Posterior cingulate gyrus (tissue), 11 donors: ENCODE data around the gene PLA2G4E.

ENCODE experiments used
- DNase-seq, 10 donors: peaks; one replicate each; pipeline versions ENCODE4 v3.0.0 to v3.0.0-alpha.2; 2020 to 2021; ENCODE audit warnings: mixed read lengths in 3 of 10
- intact Hi-C: fragments of 100-400 bp; cut with DNase I; formaldehyde crosslinking; loops from one replicate; pipeline ENCODE4 v1.15.1; 2023

Gene PLA2G4E, protein sequence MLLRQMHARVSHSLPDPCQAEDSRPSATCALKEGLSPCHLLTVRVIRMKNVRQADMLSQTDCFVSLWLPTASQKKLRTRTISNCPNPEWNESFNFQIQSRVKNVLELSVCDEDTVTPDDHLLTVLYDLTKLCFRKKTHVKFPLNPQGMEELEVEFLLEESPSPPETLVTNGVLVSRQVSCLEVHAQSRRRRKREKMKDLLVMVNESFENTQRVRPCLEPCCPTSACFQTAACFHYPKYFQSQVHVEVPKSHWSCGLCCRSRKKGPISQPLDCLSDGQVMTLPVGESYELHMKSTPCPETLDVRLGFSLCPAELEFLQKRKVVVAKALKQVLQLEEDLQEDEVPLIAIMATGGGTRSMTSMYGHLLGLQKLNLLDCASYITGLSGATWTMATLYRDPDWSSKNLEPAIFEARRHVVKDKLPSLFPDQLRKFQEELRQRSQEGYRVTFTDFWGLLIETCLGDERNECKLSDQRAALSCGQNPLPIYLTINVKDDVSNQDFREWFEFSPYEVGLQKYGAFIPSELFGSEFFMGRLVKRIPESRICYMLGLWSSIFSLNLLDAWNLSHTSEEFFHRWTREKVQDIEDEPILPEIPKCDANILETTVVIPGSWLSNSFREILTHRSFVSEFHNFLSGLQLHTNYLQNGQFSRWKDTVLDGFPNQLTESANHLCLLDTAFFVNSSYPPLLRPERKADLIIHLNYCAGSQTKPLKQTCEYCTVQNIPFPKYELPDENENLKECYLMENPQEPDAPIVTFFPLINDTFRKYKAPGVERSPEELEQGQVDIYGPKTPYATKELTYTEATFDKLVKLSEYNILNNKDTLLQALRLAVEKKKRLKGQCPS

DNA sequence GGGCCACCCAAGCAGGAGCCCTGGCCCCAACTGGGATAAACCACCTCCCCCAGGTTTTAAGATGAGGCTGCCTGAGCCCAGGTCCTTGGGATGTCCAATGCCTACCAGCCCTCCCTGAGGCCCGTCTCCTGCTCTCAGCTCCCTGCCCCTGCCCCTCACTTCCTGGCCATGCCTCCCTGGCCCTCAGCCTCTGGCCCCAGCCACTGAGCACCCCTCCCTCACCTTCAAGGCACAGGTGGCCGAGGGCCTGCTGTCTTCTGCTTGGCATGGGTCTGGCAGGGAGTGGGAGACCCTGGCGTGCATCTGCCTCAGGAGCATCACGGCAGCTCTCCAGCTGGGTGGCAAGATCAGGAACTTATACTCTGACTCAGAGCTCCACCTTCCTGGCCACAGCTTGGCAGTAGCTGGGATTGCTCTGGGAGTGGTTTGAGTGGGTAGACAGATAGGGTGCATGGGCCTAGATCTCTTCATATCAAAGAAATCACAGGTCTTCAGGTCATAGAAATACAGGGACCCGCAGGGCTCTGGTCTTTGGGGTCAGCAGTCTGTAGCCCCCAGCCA, at the start of gene PLA2G4E:
TSS of gene PLA2G4E (minus strand) at position 330 of the 561 bp plus-strand sequence. CDS start at position 318, 12 bp downstream.
- no peak for DNase-seq
- intact Hi-C loops = no loop called here

DNA sequence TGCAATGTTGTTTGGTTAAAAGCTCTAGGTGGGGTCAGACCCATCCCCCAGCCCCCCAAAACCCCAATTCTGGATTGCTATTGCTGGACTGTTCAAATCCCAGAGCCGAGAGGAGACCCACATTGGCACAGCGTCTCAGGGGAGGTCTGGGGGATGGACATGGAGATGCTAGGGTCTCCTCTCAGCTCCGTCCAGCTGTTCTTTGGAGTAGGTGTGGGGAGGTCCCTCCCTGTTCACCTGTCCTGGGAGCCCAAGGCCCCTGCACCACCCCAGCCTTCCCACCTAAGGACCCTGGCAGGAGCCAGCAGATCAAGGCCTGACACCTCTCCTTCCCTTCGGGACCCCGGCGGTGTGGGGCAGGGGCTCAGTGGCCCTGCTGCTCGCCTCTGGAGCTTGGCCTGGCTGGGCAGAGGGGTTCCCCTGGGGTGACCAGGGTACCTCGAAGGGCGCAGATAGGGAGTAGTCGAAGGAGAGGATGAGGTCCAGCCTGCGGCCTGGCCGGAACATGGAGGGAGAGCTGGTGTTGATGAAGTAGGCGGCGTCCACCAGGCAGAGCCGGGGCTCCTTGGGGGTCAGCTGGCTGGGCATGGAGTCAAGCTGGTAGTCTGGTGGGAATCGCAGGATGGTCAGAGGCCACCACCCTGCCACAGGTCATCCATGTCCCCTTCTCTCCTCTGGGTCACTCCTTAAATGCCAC, 49.6 kb upstream of the PLA2G4E start:
- intact Hi-C loops = no loop called here
- no peak for DNase-seq

DNA sequence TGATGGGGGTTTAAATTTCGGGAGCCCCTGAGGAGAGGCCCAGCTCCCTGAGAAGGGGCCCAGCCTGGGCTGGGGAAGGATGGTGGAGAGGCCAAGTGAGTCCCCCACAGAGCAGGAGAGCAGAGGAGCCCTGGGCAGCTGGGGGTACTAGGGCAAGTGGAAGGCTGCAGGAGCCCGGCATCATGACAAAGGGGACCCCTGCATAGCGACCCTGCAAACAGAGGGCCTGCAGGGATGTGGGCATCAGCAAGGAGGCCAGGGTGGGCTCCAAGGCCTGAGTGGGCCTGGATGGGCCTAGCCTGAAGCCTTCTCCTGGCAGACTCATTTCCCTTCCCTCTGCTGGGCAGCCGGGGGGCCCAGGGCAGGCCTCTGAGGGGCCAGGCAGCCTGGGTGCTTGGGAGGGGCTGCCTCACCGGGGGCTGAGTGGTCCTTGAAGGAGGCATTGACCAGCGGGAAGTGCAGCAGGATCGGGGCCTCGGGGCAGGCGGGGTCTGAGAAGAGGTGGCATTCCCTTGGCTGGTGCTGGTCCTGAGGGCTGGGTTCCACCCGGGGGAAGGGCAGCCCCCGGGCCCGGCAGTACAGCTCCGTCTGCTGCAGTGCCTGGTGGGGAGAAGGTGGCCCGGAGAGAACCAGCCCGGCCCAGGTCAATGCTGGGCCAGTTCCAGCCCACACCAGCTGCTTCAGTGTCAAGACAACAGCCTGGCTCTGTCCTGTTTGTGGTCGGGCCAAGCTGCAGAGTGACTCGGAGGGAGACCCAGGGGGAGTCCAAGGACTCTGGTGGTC, 48.8 kb upstream of the PLA2G4E start:
- intact Hi-C loops = loop anchor here (10.0 kb wide), 1 partner anchor 405 kb away; no protein-coding TSS in a partner anchor
- peak in 1 of 10 donors; percentile 74 for DNase-seq

DNA sequence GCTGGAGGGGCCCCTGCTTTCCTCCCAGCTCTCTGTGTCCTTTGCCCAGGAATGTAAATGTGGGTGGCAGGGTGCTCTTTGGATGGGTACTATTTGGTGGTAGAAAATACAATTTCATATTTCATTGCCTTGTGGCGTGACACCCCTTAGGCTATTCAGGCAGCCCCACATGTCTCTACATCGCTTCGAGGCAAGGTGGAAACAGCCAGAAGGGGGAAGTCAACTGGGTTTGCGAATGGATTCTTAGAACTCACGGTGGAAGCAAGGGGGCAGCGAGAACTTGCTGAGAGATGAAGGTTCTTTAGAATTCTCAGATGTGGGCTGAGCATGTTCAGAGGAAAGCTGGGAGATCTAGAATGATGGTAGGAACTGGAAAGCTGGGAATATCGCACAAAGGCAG, 48.2 kb upstream of the PLA2G4E start:
- intact Hi-C loops = loop anchor here (10.0 kb wide), 1 partner anchor 406 kb away; no protein-coding TSS in a partner anchor
- DNase-seq = no peak

DNA sequence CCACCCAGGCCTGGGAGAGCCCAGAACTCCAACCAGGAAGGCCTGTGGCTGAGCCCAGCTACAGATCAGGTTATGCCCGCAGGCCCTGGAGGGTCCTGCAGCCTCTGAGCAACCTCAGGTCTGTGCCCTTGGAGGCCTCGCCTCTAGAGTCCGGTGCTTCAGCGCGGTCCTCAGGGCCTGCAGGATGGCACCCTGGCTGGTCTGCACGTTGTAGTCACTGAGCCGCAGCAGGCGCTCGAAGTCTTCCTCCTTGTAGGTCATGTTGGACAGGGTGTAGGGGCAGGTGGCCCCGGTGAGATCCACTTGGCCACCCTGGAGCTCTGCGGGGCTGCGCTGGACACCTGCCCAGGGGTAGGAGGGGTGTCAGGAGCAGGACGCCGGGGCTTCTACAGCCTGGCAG, 47.8 kb upstream of the PLA2G4E start:
- DNase-seq = no peak
- intact Hi-C loops = loop anchor here (10.0 kb wide), 1 partner anchor 406 kb away; no protein-coding TSS in a partner anchor

DNA sequence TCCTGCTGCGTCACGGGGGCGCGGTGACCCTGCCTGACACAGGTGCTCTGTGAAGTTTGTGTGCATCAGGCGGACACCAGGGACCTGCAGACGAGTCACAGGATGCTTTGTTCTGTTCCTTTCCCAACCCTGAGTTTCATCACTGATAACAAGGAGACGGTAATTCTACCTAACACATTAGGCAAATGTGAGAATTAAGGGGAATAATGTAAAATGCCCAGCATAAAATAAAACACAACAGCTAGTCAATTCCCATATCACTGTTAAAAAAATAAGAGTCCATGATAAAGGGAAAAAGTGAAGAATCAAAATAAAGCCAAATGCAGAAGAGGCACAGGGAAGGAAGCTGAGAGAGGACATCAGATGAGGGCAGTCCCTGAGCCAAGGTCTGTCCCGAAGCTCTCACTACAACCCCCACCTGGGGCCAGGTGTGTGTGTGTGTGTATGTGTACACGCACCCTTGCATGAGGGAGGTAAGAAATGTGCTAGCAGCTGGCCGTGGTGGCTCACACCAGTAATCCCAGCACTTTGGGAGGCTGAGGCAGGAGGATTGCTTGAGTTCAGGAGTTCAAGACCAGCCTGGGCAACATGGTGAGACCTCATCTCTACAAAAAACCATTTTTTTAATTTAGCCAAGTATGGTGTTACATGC, 46.0 kb upstream of the PLA2G4E start:
- DNase-seq = peak in 1 of 10 donors; percentile 73
- intact Hi-C loops = loop anchor here (1.0 to 10.0 kb wide), 2 partner anchors 70 to 408 kb away; no protein-coding TSS in a partner anchor

DNA sequence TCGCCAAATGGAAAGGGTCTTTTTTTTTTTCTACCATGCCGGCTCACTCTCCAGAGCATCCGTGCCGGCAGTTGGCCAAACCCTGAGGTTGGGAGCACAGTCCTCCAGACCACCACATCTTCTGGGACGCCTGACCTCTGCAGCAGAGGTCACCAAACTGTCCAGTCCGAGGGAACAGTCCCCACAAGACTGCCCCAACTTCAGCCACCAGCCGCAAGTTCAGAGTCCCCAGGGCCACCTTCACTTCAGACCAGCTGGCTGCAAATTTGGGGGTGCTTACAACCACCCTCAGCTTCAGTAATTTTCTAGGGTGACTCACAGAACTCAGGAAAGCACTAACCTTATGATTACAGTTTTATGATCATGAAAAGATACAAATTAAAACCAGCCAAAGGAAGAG, 44.6 kb upstream of the PLA2G4E start:
- intact Hi-C loops = loop anchor here (10.0 kb wide), 1 partner anchor 409 kb away; no protein-coding TSS in a partner anchor

DNA sequence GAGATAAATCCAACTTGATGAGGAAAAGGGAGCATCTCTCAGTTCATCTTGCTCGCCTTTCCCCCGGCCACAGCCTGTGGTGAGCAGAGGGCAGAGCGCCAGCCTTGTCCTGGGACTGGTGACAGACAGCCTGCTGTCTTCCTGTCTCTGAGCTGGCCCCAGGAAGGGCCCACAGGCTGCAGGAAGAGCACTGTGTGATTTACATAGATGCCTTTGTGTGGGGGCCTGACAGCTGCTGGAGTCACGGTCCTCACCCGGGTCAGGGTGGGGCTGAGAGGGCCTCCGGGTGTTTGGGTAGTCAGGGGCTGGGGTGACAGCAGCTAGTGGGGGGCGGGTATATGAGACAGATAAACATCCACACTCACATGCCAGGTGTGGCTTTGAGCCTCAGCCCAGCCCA, 44.2 kb upstream of the PLA2G4E start:
- DNase-seq = peak in 5 of 10 donors; percentile 49 to 88 (median 69)
- intact Hi-C loops = loop anchor here (10.0 kb wide), 1 partner anchor 410 kb away; no protein-coding TSS in a partner anchor

More for the DNA sequence above, 44.6 kb upstream of the PLA2G4E start:
- DNase-seq = no peak

DNA sequence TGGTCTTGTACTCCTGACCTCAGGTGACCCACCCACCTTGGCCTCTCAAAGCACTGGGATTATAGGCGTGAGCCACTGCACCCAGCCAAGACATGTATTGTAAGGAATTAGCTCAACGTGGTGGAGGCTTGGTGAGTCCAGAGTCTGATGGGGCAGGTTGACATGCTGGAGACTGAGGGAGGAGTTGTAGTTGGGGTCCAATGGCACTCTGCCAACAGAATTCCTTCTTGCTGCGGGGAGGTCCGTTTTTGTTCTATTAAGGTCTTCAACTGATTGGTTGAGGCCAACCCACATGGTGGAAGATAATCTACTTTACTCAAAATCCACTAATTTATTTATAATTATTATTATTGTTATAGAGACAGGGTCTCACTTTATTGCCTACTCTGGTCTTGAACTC, 43.4 kb upstream of the PLA2G4E start:
- intact Hi-C loops = loop anchor here (10.0 kb wide), 1 partner anchor 411 kb away; no protein-coding TSS in a partner anchor
- DNase-seq = peak in 1 of 10 donors; percentile 2

DNA sequence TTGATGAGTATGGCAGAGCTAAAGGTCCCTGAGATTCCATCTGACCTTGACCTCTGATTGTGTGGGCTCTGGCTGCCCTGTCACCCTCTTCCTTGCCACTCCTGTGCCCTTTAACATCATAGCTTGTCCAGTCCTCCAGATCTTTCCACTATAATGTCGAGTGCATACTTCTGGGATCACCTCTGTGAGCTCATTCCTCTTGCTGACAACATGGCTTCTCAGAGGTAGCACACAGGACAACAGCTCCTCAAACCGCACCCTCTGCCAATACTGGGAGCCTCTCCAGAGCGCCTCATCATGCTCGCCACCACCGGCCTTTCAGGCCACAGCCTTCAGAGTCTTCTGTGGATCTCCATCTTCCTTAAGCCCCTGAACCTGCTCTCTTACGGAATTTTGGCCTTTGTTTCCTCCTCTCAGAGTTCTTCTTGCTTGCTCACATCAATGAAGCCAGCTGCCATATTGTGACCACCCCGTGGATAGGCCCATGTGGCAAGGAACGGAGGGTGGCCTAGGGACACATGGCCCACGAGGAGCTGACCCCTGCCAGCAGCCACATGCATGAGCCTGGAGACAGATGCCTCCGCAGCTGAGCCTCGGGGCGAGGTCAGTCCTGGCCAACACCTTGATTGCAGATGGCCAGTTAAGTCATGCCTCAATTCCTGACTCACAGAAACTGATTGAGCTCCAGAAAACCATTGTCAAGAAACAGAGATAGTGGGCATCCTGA, 42.4 kb upstream of the PLA2G4E start:
- intact Hi-C loops = loop anchor here (10.0 kb wide), 1 partner anchor 412 kb away; no protein-coding TSS in a partner anchor
- no peak for DNase-seq

DNA sequence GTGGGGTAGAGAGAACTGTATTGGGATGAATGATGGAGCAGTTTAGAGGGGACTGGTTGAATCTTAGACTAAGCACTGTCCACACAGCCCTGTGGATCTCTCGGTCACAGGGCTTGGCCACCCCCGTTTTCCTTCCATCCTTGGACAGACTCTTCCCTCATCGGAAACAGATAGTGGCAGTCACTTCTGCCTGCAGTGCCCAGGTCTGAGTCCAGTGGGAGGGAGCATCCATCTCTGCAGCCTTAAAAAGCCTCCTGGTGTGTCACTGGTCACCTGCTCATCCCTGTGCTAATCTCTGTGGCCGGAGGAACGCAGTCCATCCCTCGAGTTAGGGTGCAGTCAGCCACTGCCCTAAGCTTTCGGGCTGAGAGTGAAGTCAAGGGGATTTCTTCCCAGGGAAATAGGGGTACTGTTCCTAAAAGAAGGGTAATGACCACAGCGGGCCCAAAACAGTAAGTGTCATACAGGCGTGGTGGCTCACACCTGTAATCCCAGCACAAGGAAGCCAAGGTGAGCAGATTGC, 41.5 kb upstream of the PLA2G4E start:
- intact Hi-C loops = loop anchor here (10.0 kb wide), 1 partner anchor 412 kb away; no protein-coding TSS in a partner anchor
- peak in 1 of 10 donors; percentile 18 for DNase-seq

DNA sequence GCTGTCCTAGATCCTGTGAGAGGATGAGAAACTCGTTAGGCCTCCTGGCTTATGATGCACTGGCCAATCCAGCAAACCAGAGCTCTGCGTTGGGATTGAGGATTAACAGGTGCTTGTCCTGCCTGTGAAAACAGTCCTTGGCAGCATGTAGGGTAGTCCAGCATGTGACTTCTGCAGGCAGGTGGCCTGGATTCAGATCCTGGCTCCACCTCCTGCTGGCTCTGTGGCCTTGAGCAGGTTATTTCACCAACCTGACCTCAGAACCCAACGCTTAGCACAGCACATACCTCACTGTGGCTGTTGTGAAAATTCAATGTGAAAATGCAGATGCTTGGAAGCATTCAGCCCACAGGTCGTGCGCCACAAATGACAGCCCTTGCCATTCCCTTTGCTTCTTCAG, 40.0 kb upstream of the PLA2G4E start:
- intact Hi-C loops = loop anchor here (10.0 kb wide), 1 partner anchor 414 kb away; no protein-coding TSS in a partner anchor
- peak in 1 of 10 donors; percentile 6 for DNase-seq

DNA sequence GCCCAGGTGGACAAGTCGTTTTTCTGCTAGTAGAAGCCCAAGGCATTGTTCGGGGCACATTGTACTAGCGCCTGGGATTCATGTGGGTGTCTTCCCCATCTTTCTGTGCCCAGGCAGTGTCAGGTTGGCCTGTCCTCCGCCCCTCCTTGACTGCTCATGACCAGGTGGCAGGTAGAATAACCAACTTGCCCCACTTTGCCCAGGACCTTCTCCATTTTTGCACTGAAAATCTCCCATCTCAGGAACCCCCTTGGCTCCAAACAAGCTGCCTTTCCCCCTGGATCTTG, 39.6 kb upstream of the PLA2G4E start:
- intact Hi-C loops = loop anchor here (10.0 kb wide), 1 partner anchor 414 kb away; no protein-coding TSS in a partner anchor
- no peak for DNase-seq

DNA sequence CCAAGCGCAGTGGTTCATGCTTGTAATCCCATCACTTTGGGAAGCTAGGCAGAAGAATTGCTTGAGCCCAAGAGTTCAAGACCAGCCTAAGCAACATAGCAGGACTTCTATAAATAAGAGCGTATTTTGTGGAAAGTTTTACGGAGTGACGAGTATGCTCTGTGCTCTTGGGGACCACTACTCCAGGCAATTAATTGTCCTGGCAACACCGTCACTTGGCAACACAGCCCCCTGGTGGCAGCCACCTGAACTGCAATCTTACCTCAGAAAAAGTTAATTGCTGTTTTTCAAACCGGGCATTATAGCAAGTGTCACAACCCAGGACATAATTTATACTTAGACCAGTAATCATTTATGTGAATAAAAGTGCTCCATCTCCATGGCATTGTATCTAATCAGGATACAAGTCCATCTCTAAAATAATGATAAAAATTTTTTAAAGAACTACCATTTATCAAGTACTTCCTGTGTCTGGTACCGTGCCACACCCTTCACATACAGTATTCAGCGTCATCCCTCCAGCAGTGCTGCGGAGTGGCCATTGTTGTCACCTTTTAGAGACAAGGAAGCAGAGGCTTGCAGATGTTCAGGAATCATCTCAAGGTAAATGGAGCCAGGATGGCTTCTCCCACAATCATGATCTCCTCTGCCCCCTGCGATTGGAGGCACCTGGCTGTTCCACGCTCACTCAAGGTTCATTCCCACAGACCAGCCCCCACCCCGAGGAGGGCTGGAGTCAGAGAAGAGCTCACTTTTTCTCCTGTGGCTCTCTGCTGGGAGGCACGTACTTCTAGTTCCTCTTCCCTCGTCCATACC, 39.0 kb upstream of the PLA2G4E start:
- intact Hi-C loops = loop anchor here (2.0 to 10.0 kb wide), 2 partner anchors 69 to 415 kb away; no protein-coding TSS in a partner anchor
- peak in 4 of 10 donors; percentile 48 to 72 (median 52) for DNase-seq

DNA sequence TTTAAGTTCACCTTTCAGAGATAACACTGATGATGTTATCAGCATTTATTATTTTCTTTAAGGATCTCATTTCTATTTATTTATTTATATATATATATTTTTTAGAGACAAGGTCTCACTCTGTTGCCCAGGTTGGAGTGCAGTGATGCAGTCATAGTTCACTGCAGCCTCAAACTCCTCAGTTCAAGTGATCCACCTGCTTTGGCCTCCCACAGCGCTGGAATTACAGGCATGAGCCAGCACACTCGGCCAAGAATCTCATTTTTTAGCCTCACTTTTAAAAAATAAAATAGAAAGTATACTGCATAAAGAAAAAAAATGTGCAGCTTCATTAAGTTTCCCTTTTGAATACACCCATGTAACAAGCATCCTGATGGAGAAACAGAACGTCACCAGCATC, 37.9 kb upstream of the PLA2G4E start:
- intact Hi-C loops = loop anchor here (2.0 kb wide), 1 partner anchor 68 kb away; no protein-coding TSS in a partner anchor
- DNase-seq = no peak

DNA sequence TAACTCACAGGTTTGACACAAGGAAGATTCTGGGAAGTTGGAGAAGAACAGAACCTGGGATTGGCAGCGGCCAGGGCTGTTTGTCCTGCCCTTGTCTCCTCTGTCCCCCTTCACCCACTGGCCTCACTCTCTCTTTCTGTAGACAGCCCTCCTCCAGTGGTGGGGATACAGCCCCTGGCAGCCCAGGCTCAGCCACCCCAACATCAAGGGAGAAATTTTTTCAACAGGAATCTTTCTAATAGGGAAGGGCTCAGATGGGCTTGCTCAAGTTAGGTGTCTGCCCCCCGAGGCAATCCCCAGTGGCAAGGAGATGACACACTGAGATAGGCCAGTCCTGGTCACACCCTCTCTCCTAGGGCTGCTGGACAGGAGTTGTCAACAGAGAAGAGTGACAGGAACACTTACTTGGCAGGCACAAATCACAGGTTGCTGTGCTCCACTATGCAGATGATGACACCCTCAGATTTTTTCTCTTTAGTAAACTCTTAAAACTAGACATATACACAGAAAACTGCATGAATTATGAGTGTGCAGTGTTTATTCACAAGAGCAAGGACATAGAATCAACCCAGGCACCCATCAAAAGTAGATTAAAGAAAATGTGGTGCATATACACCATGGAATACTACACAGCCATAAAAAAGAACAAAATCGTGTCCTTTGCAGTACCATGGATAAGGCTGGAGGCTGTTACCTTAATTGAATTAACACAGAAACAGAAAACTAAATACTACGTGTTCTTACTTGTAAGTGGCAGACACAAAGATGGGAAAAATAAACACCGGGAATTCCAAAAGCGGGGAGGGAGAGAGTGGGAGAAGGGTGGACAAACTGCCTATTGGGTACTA, 37.2 kb upstream of the PLA2G4E start:
- no peak for DNase-seq

More for the DNA sequence above, 37.2 kb upstream of the PLA2G4E start:
- intact Hi-C loops = loop anchor here (2.0 kb wide), 1 partner anchor 67 kb away; no protein-coding TSS in a partner anchor
